Measurements from ENCODE around the gene SLC7A1.

SLC7A1 gene

DNA sequence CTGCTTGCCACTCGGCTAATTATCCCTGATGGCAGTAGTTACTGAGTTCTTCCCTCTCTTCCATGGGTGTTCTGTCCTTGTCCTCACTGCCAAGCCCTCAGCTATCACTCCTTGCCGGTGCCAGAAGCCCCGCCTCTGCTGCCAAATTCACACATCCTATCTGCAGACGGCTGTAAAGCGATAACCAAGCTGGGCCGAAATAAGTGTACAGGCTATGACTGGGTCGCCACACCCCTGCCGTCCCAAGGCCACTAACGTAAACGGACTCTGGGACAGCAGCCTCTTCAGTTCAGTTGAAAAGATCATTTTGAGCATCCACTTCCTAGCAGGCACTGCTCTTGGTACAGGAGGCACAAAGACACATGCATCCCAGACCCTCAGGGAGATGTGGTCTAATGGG is 13.3 kb downstream of the SLC7A1 start:
- no peak for DNase-seq

DNA sequence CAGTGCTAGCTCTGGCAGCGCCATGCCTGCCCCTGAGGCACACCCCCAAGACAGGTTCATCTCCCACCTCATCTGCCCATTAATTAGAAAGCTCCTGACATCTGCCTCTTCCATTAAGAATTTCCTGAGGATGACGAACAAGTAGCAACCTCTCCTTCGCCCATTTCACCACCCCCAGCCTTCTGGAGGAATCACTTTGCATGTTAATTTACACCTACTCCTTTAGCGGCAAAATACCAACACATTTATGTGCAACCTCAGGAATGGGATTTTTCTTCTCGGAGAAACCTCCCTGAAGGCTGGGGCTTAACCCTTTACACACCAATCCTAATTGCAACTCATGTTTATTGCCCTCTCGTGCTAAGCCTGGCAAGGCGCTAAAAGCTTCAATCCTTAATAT is 13.8 kb downstream of the SLC7A1 start:
- DNase-seq: no peak

- DNase-seq: no peak
Measured at GRCh38 chr13:29579094-29579493, 16.4 kb downstream of the SLC7A1 start.

- no peak for DNase-seq
Measured at GRCh38 chr13:29578300-29579085, 17.0 kb downstream of the SLC7A1 start.

- peak in 1 of 2 donors; percentile 33 for DNase-seq
Measured at GRCh38 chr13:29577136-29578051, 18.1 kb downstream of the SLC7A1 start.

- DNase-seq: no peak
Measured at GRCh38 chr13:29576581-29576980, 18.9 kb downstream of the SLC7A1 start.

DNA sequence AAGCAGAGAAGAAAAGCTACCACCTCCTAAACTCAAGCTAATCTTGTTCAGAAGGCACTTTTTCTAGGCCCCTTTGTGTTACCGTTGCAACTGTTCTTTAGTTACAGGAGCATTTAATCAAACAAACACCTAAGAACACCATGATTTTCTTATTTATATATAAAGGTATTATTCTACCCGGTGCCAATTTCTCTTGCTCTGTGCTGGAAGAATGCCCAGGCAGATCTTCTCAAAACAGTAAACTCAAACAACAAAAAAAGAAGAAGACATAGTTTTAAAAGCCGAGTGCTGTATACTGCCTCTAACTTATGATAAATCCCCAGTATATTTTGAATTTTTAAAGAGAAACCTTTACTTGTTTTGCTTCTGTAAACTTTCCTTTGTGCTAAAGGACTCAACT is 20.4 kb downstream of the SLC7A1 start:
- no peak for DNase-seq

GRCh38 chr13:29573190-29573589 is 22.3 kb downstream of the SLC7A1 start:
- DNase-seq: peak; percentile 51 to 67

DNA sequence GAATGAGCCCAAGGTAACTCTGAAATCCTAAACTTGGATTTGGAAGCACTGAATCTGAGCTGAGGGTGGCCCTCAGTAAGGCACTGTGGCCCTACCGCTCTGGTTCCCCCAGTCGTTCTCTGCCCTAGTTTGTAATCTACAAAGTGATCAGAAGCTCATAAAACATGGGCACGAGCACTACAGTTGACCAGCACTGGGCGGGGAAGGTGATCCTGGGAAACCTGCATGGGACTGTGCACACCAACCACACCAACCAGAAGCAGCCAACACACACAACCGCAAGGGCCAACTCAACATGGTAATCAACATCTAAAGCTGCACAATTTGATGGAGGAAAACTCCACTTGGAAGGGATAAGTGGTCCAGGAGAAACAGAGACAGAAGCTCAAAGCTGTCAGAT is 22.9 kb downstream of the SLC7A1 start:
- DNase-seq: no peak

- DNase-seq: no peak
Measured at GRCh38 chr13:29571876-29572570, 23.5 kb downstream of the SLC7A1 start.

GRCh38 chr13:29570051-29570654 is 25.3 kb downstream of the SLC7A1 start:
- DNase-seq: no peak

- no peak for DNase-seq
Measured at GRCh38 chr13:29569253-29570050, 26.0 kb downstream of the SLC7A1 start.

DNA sequence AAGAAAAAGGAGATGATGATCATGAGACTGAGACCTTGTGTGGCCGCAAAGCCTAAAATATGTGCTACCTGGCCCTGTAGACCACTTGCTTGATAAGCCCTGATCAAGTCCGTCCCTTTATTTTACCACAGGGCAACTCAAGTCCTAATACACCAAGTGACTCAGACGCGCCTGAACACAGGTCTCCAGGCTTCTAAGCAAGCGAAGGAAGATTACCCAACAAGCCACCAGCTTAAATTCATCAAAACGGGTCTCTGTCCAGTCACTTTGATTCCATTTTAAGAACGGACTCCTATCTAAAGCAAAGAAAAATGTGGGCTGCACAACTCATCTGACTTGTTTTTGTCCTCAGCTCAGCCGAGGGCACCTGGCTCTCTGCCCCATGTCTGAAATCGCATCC is 26.8 kb downstream of the SLC7A1 start:
- DNase-seq: no peak

DNA sequence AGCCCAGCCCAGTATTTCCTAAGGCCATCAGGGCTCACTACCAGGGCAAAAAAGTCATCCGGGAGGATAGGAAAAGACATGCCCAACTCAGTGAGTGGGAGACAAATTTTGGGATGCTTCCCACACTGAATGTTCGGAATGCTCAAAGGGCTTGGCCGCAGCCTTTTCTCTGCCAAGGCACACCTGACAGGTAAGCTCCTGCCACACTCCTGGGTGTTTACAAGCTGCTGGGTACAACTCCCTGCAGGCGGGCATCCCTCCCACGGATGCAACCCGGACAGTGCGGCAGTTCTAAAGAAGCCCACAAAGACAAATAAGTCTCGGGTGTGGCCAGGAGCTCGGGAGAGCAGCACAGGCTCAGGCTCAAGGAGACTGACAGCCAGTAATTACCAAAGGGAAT is 28.1 kb downstream of the SLC7A1 start:
- no peak for DNase-seq

DNA sequence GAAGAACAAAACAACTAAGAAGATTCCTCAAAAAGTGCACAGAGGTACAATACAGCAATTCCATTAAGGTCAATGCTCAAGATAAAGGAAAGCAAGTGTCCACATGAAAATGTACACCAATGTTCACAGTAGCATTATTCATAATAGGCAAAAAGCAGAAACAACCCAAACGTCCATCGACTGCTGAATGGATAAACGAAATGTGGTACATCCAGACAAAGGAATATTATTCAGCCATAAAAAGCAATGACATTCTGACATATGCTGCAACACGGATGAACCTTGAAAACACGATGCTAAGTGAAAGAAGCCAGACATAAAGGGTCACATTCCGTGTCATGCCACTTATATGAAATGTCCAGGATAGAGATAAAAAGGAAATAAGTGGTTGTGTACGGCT is 29.3 kb downstream of the SLC7A1 start:
- DNase-seq: no peak

GRCh38 chr13:29564818-29565217 is 30.7 kb downstream of the SLC7A1 start:
- DNase-seq: no peak

DNA sequence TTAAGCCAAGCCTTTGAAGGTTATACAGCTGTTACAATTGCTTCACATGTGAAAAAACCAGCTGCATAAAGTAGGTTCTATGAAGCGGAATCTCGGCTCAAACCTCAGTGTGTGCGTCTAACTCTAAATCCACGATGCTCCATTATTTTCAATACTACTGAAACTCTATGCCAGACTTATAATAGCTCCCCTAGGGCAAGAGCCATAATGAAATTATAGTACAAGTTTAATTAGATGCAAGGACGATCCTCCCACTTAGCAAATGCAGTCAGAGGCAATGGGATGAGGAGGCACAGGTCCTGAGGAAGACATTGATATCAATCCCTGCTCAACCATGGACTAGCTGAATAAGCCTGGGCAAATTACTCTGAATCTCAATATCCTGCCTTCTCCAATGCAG is 31.1 kb downstream of the SLC7A1 start:
- DNase-seq: no peak

- no peak for DNase-seq
Measured at GRCh38 chr13:29563941-29564340, 31.5 kb downstream of the SLC7A1 start.

DNA sequence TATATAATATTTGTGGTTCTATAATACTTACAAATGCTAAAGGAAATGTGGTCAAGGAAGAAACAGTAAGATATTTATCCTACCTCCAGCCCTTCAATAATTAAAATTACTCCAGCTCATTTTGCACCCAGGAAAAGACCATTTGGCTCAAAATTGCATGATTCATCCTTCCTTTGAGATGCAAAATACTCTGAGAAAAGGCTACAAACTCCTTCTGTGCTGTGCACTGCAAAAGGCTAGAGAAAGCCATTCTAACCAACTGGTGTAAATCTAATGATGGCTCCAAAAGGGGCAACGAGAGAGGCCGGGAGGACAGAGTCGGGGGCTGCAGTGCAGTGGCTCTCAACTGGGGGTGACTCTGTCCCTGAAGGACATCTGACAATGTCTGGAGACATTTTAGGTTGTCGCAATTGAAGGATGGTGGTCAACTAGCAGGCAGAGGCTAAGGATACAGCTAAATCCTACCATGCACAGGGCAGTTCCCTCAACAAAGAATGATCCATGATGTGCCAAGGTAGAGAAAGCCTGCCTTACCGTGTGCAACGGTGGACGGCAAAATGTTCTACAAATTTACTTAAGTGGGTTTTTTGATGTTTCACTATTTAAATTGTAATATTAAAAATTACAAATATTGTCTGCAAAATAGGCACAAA is 32.6 kb downstream of the SLC7A1 start:
- no peak for DNase-seq

DNA sequence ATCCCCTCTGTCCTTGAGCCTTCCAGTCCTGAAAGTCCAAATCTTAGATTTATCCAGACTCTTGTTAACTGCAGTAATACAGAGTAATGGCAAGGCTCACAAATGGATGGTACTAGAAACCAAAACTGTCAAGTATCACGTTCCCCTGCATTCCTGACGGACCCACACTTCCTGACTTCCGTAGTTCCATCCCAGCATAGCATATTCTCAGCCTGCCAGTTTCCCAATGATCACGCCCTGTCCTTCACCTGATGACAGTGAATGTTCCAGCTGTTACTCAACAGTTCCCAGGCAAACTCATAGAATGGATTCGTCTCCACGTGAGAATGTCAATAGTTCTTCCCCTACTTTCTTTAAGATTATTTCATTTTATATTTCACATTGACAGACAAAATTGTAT is 33.6 kb downstream of the SLC7A1 start:
- DNase-seq: no peak

- no peak for DNase-seq
Measured at GRCh38 chr13:29556742-29557141, 38.7 kb downstream of the SLC7A1 start.

Measured in inflammatory macrophage (primary cell).